ENCODE data around the gene RBFOX1.

RBFOX1 gene

DNA sequence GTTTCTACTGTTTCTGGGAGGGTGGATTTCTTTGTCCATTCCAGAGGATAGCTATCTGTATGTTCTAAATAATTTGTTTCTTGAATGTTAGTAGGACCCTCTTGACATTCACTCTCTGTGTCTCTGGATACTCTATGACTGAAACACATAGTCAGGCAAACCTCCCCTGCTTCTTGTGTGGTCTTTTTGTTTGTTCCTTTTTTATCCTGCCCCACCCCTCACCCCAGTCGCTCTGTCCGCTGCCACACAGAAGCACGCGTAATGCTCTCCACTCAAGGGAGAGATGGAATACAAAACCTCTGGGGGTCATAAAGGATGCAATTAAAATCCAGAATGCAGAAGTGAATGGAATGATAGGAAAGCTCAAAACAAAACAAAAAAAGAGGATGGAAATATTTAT is 253.1 kb downstream of the RBFOX1 start:
- no peaks in the 10 kb centered on the region for H3K36me3 ChIP-seq
- H3K9me3 ChIP-seq: no peaks in the 10 kb centered on the region
- H3K27me3 ChIP-seq: no peaks in the 10 kb centered on the region
- H3K4me3 ChIP-seq (ENCODE audit: low read depth in 1 of 2, low read length in 1 of 2): no peak overlapping the region
- no peaks in the 10 kb centered on the region for H3K4me1 ChIP-seq (ENCODE audit: control insufficient read depth in 1 of 2, insufficient read depth in 1 of 2, low read depth in 1 of 2, low read length in 1 of 2)
- TF ChIP-seq, protein P1, sequence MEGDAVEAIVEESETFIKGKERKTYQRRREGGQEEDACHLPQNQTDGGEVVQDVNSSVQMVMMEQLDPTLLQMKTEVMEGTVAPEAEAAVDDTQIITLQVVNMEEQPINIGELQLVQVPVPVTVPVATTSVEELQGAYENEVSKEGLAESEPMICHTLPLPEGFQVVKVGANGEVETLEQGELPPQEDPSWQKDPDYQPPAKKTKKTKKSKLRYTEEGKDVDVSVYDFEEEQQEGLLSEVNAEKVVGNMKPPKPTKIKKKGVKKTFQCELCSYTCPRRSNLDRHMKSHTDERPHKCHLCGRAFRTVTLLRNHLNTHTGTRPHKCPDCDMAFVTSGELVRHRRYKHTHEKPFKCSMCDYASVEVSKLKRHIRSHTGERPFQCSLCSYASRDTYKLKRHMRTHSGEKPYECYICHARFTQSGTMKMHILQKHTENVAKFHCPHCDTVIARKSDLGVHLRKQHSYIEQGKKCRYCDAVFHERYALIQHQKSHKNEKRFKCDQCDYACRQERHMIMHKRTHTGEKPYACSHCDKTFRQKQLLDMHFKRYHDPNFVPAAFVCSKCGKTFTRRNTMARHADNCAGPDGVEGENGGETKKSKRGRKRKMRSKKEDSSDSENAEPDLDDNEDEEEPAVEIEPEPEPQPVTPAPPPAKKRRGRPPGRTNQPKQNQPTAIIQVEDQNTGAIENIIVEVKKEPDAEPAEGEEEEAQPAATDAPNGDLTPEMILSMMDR (IDR thresholded peaks at IDR 0.05): no peak
- no peak overlapping the region for H3K27ac ChIP-seq

GRCh38 chr16:7590934-7591333 is 258.3 kb downstream of the RBFOX1 start:
- Histone ChIP-seq H3K36me3 (no peaks in the 10 kb centered on the region), H3K4me3 (ENCODE audit: low read depth in 1 of 2, low read length in 1 of 2) (no peak overlapping the region), H3K9me3 (no peaks in the 10 kb centered on the region), H3K4me1 (ENCODE audit: control insufficient read depth in 1 of 2, insufficient read depth in 1 of 2, low read depth in 1 of 2, low read length in 1 of 2) (no peaks in the 10 kb centered on the region), H3K27ac (no peak overlapping the region), H3K27me3 (no peaks in the 10 kb centered on the region)
- TF ChIP-seq, protein P1 (IDR thresholded peaks at IDR 0.05): no peak

GRCh38 chr16:7596308-7596707 is 263.7 kb downstream of the RBFOX1 start:
- Histone ChIP-seq H3K36me3 (no peaks in the 10 kb centered on the region), H3K27me3 (no peaks in the 10 kb centered on the region), H3K27ac (no peak overlapping the region), H3K4me1 (ENCODE audit: control insufficient read depth in 1 of 2, insufficient read depth in 1 of 2, low read depth in 1 of 2, low read length in 1 of 2) (no peaks in the 10 kb centered on the region), H3K9me3 (no peaks in the 10 kb centered on the region), H3K4me3 (ENCODE audit: low read depth in 1 of 2, low read length in 1 of 2) (no peak overlapping the region)
- TF ChIP-seq, protein P1 (IDR thresholded peaks at IDR 0.05): no peak

DNA sequence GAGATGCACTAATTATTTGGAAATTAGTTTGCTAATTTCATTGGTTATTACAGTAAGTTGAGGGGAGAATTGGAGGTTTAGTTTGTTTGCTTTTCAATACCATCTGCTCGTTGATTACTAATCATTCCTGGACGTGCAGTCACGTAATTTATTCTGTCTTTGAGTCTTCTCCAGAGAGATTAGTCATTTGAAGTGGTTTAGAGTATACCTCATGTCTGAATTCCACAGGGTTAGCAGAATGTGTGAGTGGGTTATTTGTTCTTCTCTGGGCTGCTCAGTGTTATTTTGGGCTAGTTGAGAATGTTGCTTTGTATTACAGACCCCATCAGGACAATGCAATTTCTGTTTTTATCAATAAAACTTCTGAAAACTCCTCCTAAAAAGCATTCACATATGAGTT is 265.0 kb downstream of the RBFOX1 start:
- Histone ChIP-seq H3K36me3 (no peaks in the 10 kb centered on the region), H3K9me3 (no peaks in the 10 kb centered on the region), H3K4me3 (ENCODE audit: low read depth in 1 of 2, low read length in 1 of 2) (no peak overlapping the region), H3K27ac (no peak overlapping the region), H3K27me3 (no peaks in the 10 kb centered on the region), H3K4me1 (ENCODE audit: control insufficient read depth in 1 of 2, insufficient read depth in 1 of 2, low read depth in 1 of 2, low read length in 1 of 2) (no peaks in the 10 kb centered on the region)
- TF ChIP-seq, protein P1 (IDR thresholded peaks at IDR 0.05): no peak

- Histone ChIP-seq H3K27me3 (no peaks in the 10 kb centered on the region), H3K36me3 (no peaks in the 10 kb centered on the region), H3K9me3 (no peaks in the 10 kb centered on the region), H3K4me3 (ENCODE audit: low read depth in 1 of 2, low read length in 1 of 2) (no peak overlapping the region), H3K27ac (no peak overlapping the region), H3K4me1 (ENCODE audit: control insufficient read depth in 1 of 2, insufficient read depth in 1 of 2, low read depth in 1 of 2, low read length in 1 of 2) (no peaks in the 10 kb centered on the region)
- TF ChIP-seq, protein P1 (IDR thresholded peaks at IDR 0.05): no peak
Observed at GRCh38 chr16:7601100-7601499, 268.5 kb downstream of the RBFOX1 start.

Data from neutrophil (primary cell).